ENCODE measurements around the gene CNTN3. TPM values are rescaled to one million over a fixed set of nuclear protein-coding genes. Genes with fewer than 3 reads are reported as not detected.

CNTN3 gene
- total RNA-seq, 3 donors from 2014 or later: 3.6 to 12.2 (median 3.7) TPM

- TF ChIP-seq CTCF (IDR thresholded peaks at IDR 0.05) (no peak), POLR2AphosphoS5 (IDR thresholded peaks at IDR 0.05) (no peak), POLR2A (IDR thresholded peaks at IDR 0.05) (no peak)
- H3K9me3 ChIP-seq: no peaks in the 10 kb centered on the region
- H3K36me3 ChIP-seq: no peaks in the 10 kb centered on the region
- H3K27me3 ChIP-seq: no peaks in the 10 kb centered on the region
- no peak overlapping the region for H3K27ac ChIP-seq
- intact Hi-C loops (cut with DNase I; ENCODE audit: low total_unique reads): no loop called here
- no peaks in the 10 kb centered on the region for H3K4me1 ChIP-seq
- H3K4me3 ChIP-seq: no peak overlapping the region
- no peak for DNase-seq (ENCODE audit: low spot score in 2 of 2)
These were observed 11.6 kb upstream of the CNTN3 start for GRCh38 chr3:74626011-74626410.

- H3K27me3 ChIP-seq: no peaks in the 10 kb centered on the region
- H3K27ac ChIP-seq: no peak overlapping the region
- no peak for DNase-seq (ENCODE audit: low spot score in 2 of 2)
- no peak overlapping the region for H3K4me3 ChIP-seq
- H3K4me1 ChIP-seq: no peaks in the 10 kb centered on the region
- TF ChIP-seq POLR2AphosphoS5 (IDR thresholded peaks at IDR 0.05) (no peak), CTCF (IDR thresholded peaks at IDR 0.05) (no peak), POLR2A (IDR thresholded peaks at IDR 0.05) (no peak)
- no peaks in the 10 kb centered on the region for H3K9me3 ChIP-seq
- intact Hi-C loops (cut with DNase I; ENCODE audit: low total_unique reads): no loop called here
- no peaks in the 10 kb centered on the region for H3K36me3 ChIP-seq
These were observed 9.8 kb upstream of the CNTN3 start for GRCh38 chr3:74624301-74624700.

GRCh38 chr3:74623261-74623836 is 8.9 kb upstream of the CNTN3 start:
- Histone ChIP-seq H3K27ac (no peak overlapping the region), H3K9me3 (no peaks in the 10 kb centered on the region), H3K27me3 (no peaks in the 10 kb centered on the region), H3K4me1 (no peaks in the 10 kb centered on the region), H3K4me3 (no peak overlapping the region), H3K36me3 (no peaks in the 10 kb centered on the region)
- TF ChIP-seq POLR2AphosphoS5 (IDR thresholded peaks at IDR 0.05) (no peak), POLR2A (IDR thresholded peaks at IDR 0.05) (no peak), CTCF (IDR thresholded peaks at IDR 0.05) (no peak)
- no peak for DNase-seq (ENCODE audit: low spot score in 2 of 2)
- intact Hi-C loops (cut with DNase I; ENCODE audit: low total_unique reads): no loop called here

GRCh38 chr3:74621581-74621980 is 7.1 kb upstream of the CNTN3 start:
- H3K27ac ChIP-seq: no peak overlapping the region
- TF ChIP-seq POLR2A (IDR thresholded peaks at IDR 0.05): no peak
- intact Hi-C loops (cut with DNase I; ENCODE audit: low total_unique reads): no loop called here
- no peak overlapping the region for H3K4me3 ChIP-seq
- no peaks in the 10 kb centered on the region for H3K4me1 ChIP-seq
- no peaks in the 10 kb centered on the region for H3K27me3 ChIP-seq
- no peaks in the 10 kb centered on the region for H3K9me3 ChIP-seq
- H3K36me3 ChIP-seq: no peaks in the 10 kb centered on the region
- no peak for DNase-seq (ENCODE audit: low spot score in 2 of 2)

GRCh38 chr3:74617776-74618175 is 3.3 kb upstream of the CNTN3 start:
- H3K27me3 ChIP-seq: no peaks in the 10 kb centered on the region
- TF ChIP-seq CTCF (IDR thresholded peaks at IDR 0.05) (no peak), POLR2AphosphoS5 (IDR thresholded peaks at IDR 0.05) (no peak), POLR2A (IDR thresholded peaks at IDR 0.05) (no peak)
- H3K4me3 ChIP-seq: no peak overlapping the region
- H3K9me3 ChIP-seq: no peaks in the 10 kb centered on the region
- no peaks in the 10 kb centered on the region for H3K36me3 ChIP-seq
- DNase-seq (ENCODE audit: low spot score in 2 of 2): no peak
- H3K27ac ChIP-seq: no peak overlapping the region
- no peaks in the 10 kb centered on the region for H3K4me1 ChIP-seq
- intact Hi-C loops (cut with DNase I; ENCODE audit: low total_unique reads): no loop called here
